ENCODE data around the gene PSMA1.
"Not testable (repeated sequence)": the region's sequence is repeated elsewhere in the genome, so short reads cannot be mapped to it uniquely, and the experiment has no call there.

PSMA1 gene

DNA sequence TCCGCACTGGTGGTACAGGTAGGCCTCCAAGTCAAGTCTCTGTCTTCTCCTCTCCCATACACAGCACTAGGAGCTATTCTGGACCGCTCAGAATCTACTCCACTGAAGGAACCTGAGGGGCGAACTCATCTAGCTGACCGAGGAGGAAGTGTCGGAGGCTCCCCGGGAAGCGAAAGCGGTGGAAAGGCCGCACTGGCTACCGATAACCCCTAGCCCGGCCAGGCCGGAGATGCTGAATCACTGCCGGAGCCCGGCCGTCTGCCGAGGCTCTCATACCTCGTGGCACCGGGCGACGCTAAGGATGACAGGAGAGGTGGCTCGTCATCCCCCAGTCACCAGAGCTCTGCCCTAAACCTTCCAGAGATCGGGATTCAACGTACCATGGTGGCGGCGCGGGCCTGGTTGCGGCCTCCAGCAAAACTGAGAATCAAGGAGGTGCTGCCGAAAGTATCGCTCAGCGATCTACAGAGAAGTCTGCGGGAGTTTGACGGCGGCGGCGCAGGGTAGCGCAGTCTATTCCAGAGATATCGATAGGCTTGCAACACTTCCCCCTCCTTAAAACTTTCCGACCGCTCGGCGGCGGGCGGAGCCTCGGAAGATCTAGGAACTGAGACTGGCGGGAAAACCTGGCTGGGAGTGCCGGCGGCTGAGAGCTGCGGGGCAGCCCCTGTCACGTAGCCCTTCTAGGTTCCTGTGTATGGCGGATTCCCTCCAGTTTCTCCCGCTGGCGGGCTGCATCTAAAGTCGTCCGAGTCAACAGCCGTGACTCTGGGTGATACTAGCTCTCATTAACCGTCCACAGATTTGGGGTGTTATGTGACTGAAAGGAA lies at the start of gene PSMA1:
Gene PSMA1, minus strand, starts transcription at position 470 of the 830 bp plus-strand sequence. Its CDS starts 87 bp downstream, at position 383.
- DNase-seq = peak; percentile 95

DNA sequence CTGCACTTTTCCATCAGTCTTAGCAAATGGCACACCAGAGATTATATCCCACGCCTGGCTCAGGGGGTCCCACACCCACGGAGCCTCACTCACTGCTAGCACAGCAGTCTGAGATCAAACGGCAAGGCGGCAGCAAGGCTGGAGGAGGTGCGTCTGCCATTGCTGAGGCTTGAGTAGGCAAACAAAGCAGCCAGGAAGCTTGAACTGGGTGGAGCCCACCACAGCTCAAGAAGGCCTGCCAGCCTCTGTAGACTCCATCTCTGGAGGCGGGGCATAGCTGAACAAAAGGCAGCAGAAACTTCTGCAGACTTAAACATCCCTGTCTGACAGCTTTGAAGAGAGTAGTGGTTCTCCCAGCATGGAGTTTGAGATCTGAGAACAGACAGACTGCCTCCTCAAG lies 49.3 kb upstream of the PSMA1 start:
- DNase-seq = not testable (repeated sequence)

DNA sequence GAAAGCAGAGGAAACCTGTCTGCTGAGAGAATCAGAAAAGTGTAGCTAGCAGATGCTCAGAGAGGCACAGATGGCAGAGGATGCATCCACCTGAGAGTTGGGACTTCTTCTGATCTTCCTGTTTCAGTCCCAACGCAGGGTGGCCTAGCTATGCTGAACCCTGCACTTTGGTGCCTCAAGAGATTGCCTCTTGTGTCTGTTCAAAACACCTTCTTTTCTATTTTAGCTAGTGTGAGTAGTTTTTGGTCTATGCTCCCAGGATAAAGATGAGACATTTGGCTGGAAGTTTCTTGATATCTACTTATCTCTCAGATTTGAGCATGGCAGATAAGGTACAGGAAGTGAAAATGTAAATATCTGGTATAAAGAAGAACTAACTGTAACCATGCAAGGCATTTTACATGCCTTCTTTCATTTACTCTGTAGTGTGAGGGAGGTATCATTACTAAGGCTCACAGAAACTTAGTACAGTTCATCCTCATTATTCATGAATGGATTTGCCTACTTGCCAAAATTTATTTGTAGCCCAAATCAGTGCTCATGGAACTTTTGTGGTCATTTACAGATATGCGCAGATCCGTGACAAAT lies 47.0 kb upstream of the PSMA1 start:
- DNase-seq = no peak

DNA sequence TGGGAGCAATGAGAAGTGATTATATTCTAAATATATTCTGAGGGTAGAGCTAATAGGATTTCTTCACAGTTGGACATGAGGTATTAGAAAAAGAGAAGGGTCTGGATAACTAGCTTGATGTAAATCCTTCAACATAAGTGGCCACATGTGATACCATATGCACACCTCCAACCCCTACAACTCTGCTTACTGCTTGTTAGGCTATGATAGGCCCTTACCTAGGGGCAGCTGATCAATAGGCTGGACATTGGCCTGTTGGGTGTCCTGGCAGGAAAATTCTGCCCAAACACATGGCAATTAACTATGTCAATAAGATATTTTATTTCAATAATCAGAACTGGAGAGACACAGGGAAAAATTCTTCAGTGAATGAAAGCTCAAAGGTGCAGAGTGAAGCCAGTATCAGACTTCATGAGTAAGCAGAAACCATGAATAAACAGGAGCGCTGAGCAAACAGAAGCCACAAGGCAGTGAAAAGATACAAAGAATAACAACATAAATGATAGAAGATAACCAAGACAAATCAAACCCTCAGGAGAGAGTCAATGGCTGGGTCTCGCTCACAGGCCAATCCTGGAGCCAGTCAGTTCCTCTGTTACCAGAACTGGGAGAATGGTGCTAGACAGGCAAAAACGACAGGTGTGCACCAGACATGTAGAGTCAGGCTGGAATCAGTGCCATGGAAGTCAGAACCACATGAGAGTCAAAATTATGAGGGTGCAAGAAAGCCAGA lies 46.3 kb upstream of the PSMA1 start:
- no peak for DNase-seq

DNA sequence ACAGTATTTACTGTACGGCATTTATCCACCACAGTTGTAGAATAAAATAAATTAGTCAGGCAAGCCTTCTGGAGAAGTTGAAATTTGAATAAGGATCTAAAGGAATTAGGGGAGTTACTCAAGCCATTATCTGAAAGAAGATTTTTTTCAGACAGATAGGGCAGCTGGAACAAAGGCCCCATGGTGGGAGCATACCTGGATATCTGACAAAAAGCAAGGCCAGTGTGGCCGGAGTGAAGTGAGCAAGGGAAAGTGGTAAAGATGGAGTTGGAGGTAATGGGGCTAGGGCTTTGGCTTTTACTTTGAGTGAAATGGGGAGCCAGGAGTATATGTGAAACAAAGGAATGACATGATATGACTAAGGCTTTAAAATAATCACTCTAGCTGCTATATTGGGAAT lies 45.7 kb upstream of the PSMA1 start:
- no peak for DNase-seq

DNA sequence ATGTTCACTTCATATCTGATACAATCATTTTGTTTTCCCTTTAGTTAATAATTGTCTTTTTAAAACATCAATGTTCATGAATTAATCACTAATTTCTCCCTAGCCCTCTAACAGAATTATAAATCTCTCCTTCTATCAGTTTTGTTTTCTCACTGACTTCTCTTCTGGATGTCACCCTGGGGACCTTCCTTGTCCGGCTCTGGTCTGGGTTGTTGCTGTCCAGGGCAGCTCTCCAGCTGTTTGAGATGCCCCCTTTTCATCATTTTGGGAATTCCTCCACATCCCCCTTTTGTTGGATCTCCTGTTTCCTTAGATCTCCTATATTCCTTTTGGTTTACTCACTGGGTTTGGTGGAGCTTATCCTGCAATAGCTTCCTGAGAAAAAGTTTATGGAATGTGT lies 35.6 kb upstream of the PSMA1 start:
- no peak for DNase-seq

DNA sequence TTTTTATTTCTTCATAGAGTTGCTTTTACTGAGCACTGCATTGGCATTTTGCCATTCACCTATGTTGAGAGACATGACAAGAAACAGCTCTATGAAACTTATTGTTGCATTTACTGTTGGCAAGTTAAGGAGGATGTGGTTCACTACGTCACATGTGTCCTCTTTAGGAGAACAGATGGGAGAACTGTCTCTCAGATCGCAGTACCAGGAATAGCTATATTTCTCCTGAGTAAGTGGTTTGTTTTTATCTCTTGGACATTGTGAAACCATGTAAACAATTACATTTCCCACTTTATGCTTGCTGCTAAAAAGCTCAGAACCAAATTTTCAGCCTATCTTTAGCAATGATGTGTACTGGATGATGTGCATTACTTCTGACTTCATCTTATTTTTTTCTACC lies 34.8 kb upstream of the PSMA1 start:
- no peak for DNase-seq

DNA sequence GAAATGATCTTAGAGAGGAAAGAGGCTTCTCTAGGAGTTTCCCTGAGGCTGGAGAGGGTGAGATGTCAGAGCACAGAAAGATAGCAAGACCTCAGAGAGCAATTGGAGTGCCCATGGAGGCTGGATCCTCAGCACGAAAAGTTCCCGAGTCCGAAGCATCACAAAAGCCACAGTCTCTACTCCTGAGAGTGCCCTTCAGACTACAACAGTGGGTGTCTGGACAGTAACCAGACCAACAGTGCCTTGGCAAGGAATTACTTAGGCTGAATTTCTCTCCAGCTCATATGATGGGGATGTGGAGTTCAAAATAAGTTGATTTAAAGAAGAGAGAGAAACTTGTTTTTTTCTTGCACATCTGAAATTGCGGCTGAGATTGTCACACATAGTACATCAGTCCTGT lies 31.9 kb upstream of the PSMA1 start:
- no peak for DNase-seq

DNA sequence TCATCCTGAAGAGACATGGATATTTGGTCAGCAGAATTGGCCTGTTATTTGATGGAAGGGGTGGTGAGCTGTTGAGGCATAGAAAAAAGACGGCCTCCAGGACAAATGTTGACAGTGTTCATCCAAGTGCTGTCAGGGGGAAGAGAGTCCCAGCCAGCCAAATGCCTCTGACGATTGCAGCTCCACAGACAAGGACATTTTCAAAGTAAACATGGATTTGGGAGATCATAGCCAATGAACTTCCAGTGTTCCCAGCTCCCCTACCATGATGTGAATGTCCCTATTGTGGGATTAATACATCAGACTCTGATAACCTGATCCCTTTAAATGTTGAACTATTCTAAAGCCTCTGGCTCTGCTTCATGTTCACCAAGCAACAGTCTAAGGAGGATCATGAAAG lies 31.2 kb upstream of the PSMA1 start:
- no peak for DNase-seq

DNA sequence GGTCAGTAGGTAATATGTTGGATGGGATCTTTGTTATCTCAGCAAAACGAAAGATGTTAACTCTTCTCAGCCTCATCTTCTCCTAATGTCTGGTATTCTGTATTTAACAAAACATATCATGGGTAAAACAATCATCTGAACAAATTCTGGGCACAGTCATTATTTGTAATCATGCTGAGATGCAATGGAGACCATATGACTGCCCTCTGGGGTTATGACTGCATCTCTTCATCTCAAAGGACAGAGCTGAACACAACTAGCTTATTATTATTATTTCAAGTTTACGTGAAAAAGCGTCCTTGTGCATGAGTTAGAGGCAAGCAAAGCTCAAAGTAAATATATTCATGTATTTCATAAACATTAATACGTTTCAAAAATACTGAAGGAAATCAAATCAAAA lies 29.7 kb upstream of the PSMA1 start:
- no peak for DNase-seq

DNA sequence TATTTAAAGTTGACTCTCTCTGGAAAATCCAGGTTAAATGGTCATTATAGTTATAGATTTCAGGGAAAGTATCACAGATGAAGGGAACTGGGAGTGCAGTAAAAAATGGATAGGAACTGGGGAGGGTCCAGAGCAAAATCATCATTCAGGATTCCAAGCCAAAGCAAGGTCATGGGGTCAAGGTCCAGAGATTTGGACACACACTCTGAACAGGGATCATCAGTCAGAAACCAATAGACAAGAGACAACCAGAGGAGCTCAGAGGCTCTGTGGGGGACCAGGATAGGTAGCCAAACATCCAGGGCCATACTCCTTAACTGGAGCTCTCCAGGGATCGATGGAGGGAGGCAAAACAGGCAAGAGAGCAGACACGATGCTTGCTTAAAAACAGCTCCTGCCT lies 27.3 kb upstream of the PSMA1 start:
- DNase-seq = no peak

DNA sequence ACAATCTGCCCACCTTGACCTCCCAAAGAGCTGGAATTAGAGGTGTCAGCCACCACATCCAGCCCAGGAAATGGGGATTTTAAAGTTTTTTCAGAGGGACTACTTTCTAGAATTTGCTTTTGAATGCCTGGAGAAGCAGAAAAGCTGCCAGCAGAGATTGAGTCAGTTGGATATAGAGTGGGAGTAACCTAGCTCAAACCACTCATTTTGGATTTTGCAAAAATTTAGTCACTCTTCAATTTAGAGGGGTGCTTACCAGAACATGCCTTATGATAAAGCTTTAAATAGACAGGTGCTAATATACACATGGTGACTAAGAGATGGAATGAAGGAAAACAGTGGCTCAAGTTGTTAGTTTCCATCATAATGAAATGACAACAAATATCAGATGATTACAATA lies 26.5 kb upstream of the PSMA1 start:
- DNase-seq = no peak

DNA sequence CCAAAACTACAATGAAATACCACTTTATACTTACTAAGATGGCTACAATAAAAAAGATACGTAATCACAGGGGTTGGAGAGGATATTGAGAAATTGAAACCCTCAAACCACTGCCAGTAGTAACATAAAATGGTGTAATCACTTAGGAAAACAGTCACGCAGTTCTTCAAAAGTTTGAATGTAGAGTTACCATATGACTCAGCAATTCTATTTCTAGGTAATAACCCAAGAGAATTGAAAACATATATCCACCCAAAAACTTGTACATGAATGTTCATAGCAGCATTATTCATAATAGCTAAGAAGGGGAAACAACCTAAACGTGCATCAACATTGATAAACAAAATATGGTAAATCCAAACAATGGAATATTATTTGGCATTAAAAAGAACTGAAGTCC lies 24.4 kb upstream of the PSMA1 start:
- DNase-seq = no peak

DNA sequence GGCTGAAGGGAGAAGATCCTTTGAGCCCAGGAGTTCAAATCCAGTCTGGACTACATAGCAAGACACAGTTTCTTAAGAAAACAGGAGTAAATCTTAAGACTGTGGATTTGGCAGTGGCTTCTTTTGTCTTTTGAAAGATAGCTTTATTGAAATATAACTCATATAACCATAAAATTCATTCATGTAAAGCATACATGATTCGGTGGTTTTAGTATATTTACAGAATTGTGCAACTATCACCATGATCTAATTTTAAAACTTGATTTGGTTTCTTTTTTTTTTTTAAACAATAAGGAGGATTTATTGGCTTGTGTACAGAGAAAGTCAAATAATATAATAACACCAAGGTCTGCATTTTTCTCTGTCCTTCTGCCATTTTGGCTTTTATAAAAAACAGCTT lies 23.1 kb upstream of the PSMA1 start:
- no peak for DNase-seq

DNA sequence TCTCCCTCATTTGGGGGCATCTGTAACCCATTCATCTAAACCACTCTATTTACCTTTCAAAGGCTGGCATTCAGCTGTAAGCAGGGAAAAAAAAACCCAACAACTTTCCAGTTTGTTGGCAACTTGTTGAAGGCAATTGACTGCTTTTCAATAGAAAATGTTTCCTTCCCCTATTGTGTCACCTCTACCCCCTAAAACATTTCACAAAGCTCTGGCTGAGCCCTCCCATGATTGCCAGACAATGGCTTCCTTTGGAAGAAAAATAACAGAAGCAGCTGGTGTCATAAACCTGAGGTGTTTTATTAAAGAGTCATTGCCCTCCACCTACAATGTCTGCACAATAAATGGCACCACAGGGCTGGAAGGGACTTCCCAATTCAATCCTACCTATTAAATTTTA lies 22.1 kb upstream of the PSMA1 start:
- no peak for DNase-seq

DNA sequence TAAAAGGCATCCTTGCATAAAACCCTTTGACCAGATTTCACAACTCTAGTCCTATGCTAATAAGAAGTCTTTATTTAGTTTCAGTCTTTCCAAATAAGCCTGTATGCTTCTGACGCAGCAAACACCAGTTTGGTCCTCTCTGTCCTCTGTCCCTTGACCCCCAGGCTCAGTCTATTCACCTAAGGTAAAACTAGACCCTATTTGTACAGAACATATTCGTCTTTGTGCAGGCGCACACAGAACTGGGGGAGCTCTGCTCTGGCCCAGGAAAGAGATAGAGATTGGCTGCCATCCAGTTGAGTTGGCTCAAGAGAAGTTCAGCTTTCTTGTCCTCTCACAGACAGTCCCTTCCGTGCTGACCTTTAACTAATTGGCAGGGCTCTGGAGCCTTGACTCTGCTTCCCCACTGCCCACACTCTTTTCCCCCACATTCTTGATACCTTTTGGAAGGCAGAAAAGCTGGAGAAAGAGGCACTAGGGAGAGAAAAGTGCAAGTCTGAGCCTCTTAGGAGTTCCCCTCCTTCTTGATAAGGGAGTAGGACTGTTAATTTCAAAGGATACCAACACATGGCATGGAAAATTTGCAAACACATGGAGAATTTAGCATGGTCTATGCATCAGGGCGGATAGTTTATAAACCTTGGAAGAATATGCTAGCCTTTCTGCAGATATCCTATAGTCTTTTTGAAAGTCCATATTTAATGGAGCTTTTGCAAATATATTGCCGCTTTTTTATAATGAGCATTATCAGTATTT lies 21.2 kb upstream of the PSMA1 start:
- DNase-seq = peak; percentile 50

DNA sequence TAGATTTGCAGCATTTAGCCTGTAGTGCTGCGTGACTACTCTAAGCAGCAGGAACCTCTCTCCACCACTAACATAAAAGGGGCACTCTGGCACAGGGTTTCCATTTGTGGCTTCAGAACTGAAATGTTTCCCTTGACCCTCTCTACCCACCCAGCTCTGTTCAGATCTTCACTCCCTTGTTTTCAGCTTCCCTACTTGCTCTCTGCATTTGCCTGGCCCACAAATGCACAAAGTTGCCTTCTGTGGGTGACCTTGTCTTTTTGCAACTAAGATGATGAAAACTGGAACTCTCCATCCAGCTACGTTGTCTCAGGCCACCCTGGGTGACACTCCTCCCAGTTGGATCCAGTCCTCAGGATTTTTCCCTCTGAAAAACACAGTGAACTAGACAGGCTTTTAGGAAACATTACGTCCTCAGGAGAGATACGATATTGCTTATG lies 19.8 kb upstream of the PSMA1 start:
- no peak for DNase-seq

DNA sequence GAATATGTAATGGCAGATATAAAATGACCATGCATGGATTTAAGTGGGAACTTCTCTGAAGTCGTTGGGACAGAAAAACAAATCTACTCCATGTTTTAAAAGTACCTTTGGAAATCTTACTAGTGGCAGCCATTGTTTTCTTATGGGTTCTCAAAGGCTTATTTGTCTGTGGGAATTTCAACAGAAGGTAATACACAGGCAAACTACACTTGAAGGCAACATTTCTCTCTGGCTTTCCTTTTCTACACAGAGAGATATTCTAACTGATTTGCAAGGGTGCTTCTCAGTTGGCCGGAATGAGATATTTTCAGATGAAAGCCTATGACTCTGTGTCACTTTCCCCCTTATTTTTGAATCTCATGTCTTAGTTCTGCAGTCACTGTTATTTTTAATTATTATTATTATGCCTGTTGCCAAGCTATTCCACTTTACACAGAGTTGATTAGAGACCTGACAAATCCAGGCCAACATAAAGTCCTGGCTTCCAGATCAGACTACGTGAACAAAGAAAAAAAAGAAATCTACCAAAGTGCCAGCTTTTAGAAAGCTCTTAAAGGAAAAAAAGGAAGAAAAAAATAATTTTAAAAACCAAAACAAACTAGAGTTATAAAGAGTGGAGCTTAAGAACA lies 18.9 kb upstream of the PSMA1 start:
- DNase-seq = no peak

DNA sequence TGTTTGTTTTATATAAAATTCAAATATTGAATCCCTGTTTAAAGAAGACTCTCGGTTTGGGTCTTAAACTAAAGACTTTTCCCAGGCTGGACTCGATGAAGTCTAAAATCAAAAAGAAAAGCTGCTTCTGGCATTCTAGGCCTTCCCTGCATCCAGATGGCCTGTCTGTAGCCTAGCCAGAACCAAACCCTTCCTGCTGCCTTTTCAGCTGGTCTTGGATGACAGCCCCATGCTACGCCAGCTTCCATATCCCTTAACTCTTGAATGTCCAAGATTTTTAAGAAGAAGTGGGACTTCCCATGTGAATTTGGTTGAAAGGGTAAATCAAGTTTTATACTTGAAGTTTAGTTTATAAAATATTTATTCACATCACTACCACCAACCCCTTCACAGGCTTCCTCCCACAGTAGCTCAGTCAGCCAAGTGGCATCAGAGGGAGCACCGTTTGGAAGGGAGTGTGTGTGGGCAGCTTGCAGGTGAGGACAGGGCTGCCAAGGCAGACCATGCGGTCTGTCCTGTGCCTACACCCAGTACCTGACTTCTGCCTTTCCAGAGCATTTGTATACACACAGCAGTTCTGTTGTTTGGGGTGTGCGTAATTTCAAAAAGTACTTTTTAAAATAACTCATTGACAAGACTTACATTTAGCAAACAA lies 18.2 kb upstream of the PSMA1 start:
- DNase-seq = no peak

DNA sequence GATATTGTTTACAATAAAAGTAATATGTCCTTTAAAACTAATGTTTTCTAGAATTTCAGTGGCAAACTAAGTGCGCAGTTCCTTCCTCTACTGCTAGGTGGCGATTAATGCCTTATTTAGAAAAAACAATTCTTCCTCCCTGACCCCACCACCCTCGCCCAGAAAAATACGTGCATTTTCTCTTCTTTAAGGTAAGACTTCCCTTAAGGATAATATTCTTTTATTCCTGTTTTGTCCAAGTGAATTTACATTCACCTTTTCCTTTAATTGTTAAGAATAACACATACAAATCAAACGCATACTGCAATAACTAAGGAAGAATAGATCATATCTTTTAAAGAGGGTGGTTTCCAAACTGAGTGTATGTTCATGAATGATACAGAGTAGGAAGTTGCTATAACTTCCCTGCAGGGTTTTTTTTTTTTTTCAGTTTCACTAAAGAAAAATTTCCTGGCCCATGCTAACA lies 17.0 kb upstream of the PSMA1 start:
- DNase-seq = peak; percentile 36

DNA sequence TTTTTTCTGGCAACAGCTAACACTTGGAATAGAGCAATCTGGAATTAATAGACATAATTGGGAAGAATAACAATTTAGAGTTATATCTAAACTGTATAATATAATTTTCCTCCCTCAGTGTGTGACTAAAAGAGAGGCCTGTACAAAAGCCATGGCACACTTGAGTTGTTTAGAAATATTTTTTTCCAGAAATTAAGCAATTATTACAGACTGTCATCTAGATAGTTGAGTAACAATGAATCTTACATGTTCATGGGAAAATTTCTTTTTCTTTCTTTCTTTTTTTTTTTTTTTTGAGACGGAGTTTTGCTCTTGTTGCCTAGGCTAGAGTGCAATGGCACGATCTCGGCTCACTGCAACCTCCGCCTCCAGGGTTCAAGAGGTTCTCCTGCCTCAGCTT lies 15.0 kb upstream of the PSMA1 start:
- DNase-seq = not testable (repeated sequence)

DNA sequence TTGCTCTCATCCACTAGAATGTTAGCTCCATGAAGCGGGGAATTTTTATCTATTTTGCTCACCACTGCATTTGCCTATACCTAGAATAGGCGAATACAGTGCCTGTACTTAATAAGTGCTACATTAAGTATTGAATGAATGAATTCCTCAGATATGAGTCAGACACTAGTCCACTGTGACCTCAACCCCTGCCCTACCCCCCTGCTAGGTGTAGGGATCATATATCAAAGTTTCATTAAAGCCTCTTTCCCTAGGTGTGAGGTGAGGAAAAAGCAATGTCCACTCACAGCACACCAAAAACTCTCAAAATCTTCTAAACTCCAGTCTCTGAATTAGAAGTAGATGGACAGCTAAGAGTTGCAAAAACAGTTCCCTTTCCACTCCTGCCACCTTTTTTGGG lies 9.8 kb upstream of the PSMA1 start:
- DNase-seq = no peak

Measured in midbrain (tissue), 1 donor.